SK-N-SH treated with all-trans-retinoic acid at 6 μM for 48 hours (cell line): ENCODE measurements around the gene FANCL.
"Not testable (repeated sequence)": the region's sequence is repeated elsewhere in the genome, so short reads cannot be mapped to it uniquely, and the experiment has no call there.

Source experiments
- CSDC2 ChIP-seq: fragments of 250-450 bp; sonication (Bioruptor Pico); IDR thresholded peaks from 2 replicates; pipeline ENCODE4 v1.5.0; 2020; ENCODE audit warnings: mild to moderate bottlenecking, moderate library complexity
- SNAI2 ChIP-seq: fragments of 250-450 bp; sonication (Bioruptor Pico); IDR thresholded peaks from 2 replicates; pipeline ENCODE4 v1.5.0; 2020; ENCODE audit warnings: mild to moderate bottlenecking, moderate library complexity
- TOX ChIP-seq: fragments of 250-450 bp; sonication (Bioruptor Pico); IDR thresholded peaks from 2 replicates; pipeline ENCODE4 v1.8.0; 2021; ENCODE audit warnings: mild to moderate bottlenecking, moderate library complexity, borderline replicate concordance
- ZFP3 ChIP-seq: fragments of 250-450 bp; sonication (Bioruptor Pico); IDR thresholded peaks from 2 replicates; pipeline ENCODE4 v1.5.0; 2020; ENCODE audit warnings: mild to moderate bottlenecking, moderate library complexity
- TF ChIP-seq, protein P1 (sequence below): fragments of 250-450 bp; sonication (Bioruptor Pico); IDR thresholded peaks from 2 replicates; pipeline ENCODE4 v1.8.0; 2020; ENCODE audit warnings: mild to moderate bottlenecking, moderate library complexity, borderline replicate concordance

DNA sequence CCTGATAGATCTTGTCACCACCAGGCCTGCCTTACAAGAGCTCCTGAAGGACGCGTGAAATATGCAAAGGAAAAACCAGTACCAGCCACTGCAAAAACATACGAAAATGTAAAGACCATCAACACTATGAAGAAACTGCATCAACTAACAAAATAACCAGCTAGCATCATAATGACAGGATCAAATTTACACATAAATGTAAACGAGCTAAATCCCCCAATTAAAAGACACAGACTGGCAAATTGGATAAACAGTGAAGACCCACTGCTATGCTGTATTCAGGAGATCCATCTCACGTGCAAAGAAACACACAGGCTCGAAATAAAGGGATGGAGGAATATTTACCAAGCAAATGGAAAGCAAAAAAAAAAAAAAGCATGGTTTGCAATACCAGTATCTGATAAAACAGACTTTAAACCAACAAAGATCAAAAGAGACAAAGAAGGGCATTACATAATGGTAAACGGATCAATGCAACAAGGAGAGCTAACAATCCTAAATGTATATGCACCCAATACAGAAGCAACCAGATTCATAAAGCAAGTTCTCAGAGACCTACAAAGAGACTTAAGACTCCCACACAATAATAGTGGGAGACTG, 70.7 kb downstream of the FANCL start:
- TF ChIP-seq TOX, CSDC2, SNAI2, ZFP3 (CRISPR knock-in tag): not testable (repeated sequence)
- TF ChIP-seq, protein P1, sequence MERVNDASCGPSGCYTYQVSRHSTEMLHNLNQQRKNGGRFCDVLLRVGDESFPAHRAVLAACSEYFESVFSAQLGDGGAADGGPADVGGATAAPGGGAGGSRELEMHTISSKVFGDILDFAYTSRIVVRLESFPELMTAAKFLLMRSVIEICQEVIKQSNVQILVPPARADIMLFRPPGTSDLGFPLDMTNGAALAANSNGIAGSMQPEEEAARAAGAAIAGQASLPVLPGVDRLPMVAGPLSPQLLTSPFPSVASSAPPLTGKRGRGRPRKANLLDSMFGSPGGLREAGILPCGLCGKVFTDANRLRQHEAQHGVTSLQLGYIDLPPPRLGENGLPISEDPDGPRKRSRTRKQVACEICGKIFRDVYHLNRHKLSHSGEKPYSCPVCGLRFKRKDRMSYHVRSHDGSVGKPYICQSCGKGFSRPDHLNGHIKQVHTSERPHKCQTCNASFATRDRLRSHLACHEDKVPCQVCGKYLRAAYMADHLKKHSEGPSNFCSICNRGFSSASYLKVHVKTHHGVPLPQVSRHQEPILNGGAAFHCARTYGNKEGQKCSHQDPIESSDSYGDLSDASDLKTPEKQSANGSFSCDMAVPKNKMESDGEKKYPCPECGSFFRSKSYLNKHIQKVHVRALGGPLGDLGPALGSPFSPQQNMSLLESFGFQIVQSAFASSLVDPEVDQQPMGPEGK (CRISPR knock-in tag): not testable (repeated sequence)
